IPS-18c (cell line): ENCODE results near the gene PPP2R2C.

ENCODE experiments used
- H3K4me3 ChIP-seq: 2 replicates; pipeline ENCODE4 v1.7.0; 2013; ENCODE audit warnings: low read depth, mild to moderate bottlenecking, low read length, moderate library complexity; ENCODE audit not compliant: insufficient read depth
- H3K9me3 ChIP-seq: one replicate; pipeline ENCODE4 v1.6.1; 2013; ENCODE audit warnings: mild to moderate bottlenecking, low read length, moderate library complexity; ENCODE audit not compliant: control insufficient read depth, insufficient read depth

PPP2R2C gene

GRCh38 chr4:6424425-6424824, 48.0 kb downstream of the PPP2R2C start:
- Histone ChIP-seq H3K9me3 (no peaks in the 10 kb centered on the region), H3K4me3 (no peak overlapping the region)

GRCh38 chr4:6423575-6423974, 48.8 kb downstream of the PPP2R2C start:
- Histone ChIP-seq H3K9me3 (no peaks in the 10 kb centered on the region), H3K4me3 (no peak overlapping the region)

GRCh38 chr4:6422866-6423265, 49.5 kb downstream of the PPP2R2C start:
- no peaks in the 10 kb centered on the region for H3K9me3 ChIP-seq
- no peak overlapping the region for H3K4me3 ChIP-seq

- Histone ChIP-seq H3K4me3 (no peak overlapping the region), H3K9me3 (no peaks in the 10 kb centered on the region)
Measured at GRCh38 chr4:6422105-6422504, 50.3 kb downstream of the PPP2R2C start.

DNA sequence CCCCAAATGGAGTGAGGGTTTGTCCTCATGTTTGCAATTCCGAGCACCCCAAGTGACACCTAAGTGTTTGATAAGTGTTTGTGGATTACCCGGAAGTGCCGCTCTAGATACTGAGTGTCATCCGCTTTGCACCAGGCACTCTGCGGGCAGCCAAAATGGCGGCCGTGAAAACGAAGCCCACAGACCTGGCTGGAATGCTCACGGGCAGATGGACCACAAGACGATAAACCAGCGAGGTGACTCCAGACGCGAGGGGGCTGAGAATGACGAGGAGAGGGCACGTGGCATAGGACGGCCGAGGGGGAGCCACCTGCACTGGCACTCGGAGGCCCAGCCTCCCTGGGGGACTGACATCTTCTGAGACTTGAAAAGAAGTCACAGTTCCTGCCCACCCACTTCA, 51.0 kb downstream of the PPP2R2C start:
- Histone ChIP-seq H3K4me3 (no peak overlapping the region), H3K9me3 (no peaks in the 10 kb centered on the region)

DNA sequence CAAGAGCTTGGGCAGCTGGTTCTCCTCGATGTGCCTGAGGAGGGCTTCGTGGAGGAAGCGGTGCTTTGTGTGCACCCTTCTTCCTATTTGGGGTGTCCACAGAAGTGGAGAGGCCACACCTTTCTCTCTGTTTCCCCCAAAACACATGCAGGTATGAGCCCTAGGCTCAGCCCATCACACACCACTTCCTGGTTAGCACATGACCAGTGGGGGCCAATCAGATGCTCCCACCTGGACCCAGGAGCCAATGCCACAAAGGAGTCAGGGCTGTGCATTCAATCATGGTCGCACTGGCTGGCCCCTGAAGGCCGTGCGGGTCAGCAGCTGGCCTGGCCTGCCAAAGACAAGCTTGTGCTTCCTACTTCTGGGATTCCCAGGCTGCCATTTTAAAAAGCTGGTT, 51.4 kb downstream of the PPP2R2C start:
- Histone ChIP-seq H3K9me3 (no peaks in the 10 kb centered on the region), H3K4me3 (no peak overlapping the region)

DNA sequence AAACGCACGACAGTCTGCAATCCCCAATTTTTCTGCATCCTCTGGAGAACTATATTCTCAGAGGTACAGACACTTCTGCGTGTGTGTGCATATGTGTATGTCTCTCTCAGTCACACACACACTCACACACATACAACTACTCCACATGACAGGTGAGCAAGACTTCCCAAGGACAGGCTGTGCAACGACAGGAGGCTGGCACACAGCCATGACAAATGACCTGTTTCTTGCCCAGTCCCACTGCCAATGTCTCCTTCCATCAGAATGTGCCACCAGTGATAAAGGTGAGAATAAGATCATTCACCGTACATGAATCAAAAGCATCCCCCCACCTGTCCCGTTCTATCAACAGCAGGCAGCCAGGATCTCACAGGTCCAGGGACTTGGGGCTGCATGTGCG, 52.4 kb downstream of the PPP2R2C start:
- Histone ChIP-seq H3K4me3 (no peak overlapping the region), H3K9me3 (no peaks in the 10 kb centered on the region)

DNA sequence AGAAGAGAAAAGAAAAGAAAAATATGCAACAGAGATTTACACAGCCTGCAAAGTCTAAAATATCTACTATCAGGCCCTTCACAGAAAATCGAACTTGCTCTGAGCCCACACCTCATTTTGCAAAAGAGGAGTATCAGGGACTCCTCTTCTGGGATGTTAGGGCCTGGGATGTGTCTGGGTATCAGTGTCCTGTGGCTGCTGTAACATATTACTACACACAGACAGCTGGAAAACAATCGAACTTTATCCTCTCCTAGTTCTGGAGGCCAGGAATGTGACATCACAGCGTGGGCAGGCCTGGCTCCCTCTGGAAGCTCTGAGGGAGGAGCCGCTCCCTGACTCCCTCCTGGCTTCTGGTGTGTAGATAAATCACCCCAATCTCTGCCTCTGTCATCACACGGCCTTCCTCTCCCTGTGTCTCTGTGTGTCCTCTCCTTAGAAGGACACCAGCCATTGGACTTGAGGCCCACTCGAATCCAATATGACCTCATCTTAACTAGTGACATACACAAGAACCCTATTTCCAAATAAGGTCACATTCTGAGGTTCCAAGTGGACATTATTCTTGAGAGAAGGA, 52.9 kb downstream of the PPP2R2C start:
- no peak overlapping the region for H3K4me3 ChIP-seq
- no peaks in the 10 kb centered on the region for H3K9me3 ChIP-seq

GRCh38 chr4:6418193-6418755, 54.1 kb downstream of the PPP2R2C start:
- H3K9me3 ChIP-seq = no peaks in the 10 kb centered on the region
- H3K4me3 ChIP-seq = no peak overlapping the region

DNA sequence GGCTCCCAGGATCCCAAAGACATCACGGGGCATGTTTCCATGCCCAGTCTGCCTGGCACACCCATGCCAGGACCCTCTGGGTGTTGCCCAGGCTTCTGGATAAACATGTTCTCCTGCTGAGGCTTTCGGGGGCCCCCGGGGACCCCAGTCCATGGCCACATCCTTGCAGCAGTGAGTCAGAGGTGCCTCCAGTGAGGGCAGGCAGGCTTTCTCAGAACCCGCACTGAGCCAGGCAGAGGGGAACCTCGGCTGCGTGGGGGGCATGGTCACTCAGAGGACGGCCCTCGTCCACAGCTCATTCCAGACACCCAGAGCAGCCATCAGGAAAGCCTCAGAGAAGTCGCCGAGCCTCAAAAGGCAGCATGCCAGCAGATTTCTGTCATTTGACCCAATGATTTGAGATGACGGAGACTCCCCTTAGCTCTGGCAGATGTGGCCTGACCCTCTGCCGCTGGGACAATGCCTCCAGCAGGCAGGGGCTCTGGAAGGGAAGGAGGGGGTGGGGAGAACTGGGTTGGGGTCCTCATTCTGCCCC, 54.8 kb downstream of the PPP2R2C start:
- H3K9me3 ChIP-seq = no peaks in the 10 kb centered on the region

DNA sequence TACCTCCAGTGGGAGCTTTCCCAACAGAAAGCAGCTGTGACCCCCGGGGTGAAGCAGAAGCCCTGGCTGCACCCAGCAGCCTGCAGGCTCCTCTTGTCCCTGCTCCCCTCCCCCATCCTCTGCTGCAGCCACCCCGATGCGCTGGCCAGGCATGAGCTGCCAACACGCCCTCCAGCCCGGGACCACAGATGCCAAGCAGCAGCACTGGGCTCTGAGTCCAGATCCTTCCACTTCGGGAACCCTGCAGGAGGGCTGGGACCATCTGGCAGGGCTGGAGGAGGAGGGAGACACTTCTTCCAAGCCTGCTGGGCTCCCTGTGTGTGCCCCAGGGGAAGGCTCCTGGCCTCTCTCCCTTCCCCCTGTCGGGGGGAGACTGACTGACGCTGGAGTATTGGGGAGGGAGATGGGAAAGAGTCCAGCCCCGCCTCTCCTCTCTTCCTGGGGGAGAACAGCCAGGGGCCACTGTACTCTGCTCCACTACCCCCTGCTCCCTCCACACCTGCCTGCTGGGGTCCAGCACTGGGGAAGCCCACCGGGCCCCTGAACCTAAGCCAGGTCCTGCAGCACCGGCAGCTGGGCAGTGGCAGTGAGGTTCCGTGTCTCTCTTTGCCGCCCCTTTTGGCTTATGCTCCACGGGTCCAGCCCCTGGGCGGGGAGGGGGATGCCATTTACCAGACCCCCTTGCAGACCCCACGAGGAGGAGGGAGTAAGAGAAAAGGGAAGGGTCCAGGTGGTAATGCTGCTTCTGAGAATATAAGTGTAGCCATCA, 55.7 kb downstream of the PPP2R2C start:
- Histone ChIP-seq H3K4me3 (no peak overlapping the region), H3K9me3 (no peaks in the 10 kb centered on the region)

More for the DNA sequence above, 54.8 kb downstream of the PPP2R2C start:
- no peak overlapping the region for H3K4me3 ChIP-seq

DNA sequence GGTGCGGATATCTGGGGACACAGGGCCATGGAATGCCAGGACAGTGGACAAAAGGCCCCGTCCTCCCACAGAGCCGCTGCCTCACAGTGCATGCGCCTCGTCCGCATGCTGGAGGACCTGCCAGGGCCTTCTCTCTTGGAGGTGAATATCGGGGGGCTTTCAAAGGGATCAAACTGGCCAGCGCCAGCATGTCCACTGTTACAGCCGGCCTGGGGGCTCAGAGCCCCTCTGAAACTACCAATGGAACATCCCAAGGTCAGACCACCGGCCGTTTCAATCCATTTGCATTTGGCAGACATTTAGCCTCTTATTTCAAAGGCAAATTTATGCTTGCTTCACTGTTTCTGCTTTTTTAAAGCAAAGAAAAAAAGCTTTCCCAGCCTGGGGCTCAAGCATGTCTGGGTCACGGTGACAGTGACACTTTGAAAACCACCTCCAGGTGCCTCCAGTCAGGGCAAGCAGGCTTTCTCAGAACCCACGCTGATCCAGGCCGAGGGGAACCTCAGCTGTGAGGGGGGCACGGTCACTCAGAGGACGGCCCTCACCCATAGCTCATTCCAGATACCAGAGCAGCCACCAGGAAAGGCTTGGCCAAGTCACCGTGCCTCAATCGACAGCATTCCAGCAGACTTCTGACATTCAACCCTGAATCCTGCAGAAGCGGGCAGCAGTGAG, 57.2 kb downstream of the PPP2R2C start:
- Histone ChIP-seq H3K4me3 (no peak overlapping the region), H3K9me3 (no peaks in the 10 kb centered on the region)

- Histone ChIP-seq H3K9me3 (no peaks in the 10 kb centered on the region), H3K4me3 (no peak overlapping the region)
Measured at GRCh38 chr4:6414578-6414977, 57.8 kb downstream of the PPP2R2C start.

GRCh38 chr4:6410664-6411063, 61.8 kb downstream of the PPP2R2C start:
- Histone ChIP-seq H3K9me3 (no peaks in the 10 kb centered on the region), H3K4me3 (no peak overlapping the region)

DNA sequence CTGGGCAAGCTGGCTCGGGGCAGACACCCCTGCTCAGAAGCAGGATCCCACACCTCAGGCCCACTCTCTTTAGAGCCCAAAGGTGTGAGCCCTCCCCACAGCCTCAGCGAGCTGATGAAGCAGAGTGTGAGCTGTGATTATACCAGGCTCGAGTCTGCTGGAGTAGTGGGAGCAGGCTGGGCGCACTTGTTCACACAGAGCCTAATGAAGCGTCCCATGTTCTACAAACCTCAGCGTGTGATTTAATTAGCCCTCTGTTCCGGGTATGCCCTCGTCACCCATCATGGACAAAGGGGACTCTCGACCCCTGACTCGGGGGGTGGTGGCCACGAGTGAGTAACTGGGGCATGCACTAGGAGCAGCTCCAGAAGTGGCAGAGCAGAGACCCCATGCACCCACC, 62.3 kb downstream of the PPP2R2C start:
- Histone ChIP-seq H3K4me3 (no peak overlapping the region), H3K9me3 (no peaks in the 10 kb centered on the region)

- no peaks in the 10 kb centered on the region for H3K9me3 ChIP-seq
- no peak overlapping the region for H3K4me3 ChIP-seq
Measured at GRCh38 chr4:6409381-6409780, 63.0 kb downstream of the PPP2R2C start.

GRCh38 chr4:6408263-6408662, 64.2 kb downstream of the PPP2R2C start:
- Histone ChIP-seq H3K9me3 (no peaks in the 10 kb centered on the region), H3K4me3 (no peak overlapping the region)

DNA sequence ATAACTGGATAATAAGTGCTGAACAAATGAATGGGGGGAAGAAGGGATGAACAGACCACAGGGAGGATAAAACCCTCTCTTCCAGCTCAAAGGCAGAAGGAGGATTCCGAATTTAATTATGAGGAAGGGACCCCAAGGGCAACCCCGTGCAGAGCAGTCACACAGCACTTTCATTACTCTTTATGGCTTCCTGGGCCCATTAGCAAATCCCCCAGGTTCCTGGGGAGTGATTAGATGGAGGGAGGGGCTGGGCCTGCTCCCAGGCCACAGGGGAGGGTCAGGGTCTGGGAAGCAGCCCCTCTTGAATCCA, 67.1 kb downstream of the PPP2R2C start:
- H3K9me3 ChIP-seq = no peaks in the 10 kb centered on the region
- H3K4me3 ChIP-seq = no peak overlapping the region
